PC-9 (cell line): ENCODE results near the gene MBTPS1.

Source experiments
- CTCF ChIP-seq: fragments of 200-600 bp; sonication (generic); conservative IDR thresholded peaks from 2 replicates; pipeline ENCODE4 v1.6.1; 2017; ENCODE audit warnings: mixed run types, antibody characterized with exemption, mild to moderate bottlenecking, moderate library complexity
- EZH2 ChIP-seq: fragments of 200-600 bp; sonication (generic); IDR thresholded peaks from 2 replicates; pipeline ENCODE4 v1.8.0; 2017; ENCODE audit warnings: antibody characterized with exemption, low read depth

DNA sequence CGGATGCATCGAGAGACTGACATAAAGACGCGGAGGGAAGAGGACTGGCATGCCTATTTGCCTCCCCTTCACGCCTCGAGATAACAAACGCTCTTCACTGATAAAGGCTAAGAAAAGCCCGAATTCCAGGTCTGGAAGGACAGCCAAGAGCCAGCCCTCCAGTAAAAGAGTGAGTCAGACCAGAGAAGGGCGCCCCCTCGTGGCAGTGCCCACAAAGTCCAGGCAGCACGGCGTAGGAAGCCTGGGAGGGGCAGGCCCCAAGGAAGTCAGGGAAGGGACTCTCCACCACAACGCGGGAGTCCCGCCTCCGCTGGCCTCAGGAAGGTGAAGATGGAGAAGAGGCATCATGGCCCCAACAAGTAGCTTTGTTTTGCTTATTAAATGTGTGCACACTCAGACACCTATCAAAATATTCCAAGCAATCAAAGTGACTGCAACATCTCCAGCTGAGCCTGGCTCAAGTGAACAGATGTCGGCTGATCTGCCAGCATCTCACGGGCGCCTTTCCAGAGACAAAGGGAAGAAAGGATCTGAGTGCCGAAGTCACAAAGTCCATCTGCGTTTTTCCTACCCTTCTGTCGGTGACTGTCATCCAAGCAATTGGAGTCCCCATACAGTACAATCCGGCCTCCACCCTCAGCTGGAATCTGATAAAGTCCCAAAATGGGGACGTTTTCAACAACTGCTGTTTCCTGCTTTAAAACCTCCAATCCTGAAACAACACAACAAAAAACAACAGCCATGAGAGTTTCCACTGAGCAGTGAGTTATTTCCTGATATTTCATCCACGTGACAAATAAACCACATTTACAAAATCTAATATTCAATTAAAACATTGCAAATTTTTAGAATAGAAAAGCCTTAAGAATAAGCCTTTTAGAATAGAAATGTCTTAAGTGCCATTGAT, 53.8 kb downstream of the MBTPS1 start:
- TF ChIP-seq CTCF: peak; percentile 89
- TF ChIP-seq EZH2: no peak
